ENCODE measurements around the gene VEZT. TPM values are rescaled to one million over a fixed set of nuclear protein-coding genes. Genes with fewer than 3 reads are reported as not detected.
A peak's percentile ranks its signal among the peaks of the same experiment; 100 is the strongest.

The VEZT gene, protein sequence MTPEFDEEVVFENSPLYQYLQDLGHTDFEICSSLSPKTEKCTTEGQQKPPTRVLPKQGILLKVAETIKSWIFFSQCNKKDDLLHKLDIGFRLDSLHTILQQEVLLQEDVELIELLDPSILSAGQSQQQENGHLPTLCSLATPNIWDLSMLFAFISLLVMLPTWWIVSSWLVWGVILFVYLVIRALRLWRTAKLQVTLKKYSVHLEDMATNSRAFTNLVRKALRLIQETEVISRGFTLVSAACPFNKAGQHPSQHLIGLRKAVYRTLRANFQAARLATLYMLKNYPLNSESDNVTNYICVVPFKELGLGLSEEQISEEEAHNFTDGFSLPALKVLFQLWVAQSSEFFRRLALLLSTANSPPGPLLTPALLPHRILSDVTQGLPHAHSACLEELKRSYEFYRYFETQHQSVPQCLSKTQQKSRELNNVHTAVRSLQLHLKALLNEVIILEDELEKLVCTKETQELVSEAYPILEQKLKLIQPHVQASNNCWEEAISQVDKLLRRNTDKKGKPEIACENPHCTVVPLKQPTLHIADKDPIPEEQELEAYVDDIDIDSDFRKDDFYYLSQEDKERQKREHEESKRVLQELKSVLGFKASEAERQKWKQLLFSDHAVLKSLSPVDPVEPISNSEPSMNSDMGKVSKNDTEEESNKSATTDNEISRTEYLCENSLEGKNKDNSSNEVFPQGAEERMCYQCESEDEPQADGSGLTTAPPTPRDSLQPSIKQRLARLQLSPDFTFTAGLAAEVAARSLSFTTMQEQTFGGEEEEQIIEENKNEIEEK
- 148 TPM for total RNA-seq (ENCODE audit: unreplicated experiment)
- long read RNA-seq, full-length matches to known transcripts, result 1 of 16 reads
- long read RNA-seq, partial matches to known transcripts, result 5 of 16 reads
- long read RNA-seq, other reads (novel, unspliced or antisense), result 10 of 16 reads

GRCh38 chr12:95217377-95218149 is at the start of gene VEZT, which contains the start of gene FGD6:
Gene VEZT (plus strand): TSS chr12:95217807. CDS start chr12:95217851, 44 bp downstream.
Gene FGD6 (minus strand): TSS chr12:95217467. CDS start chr12:95217240, 227 bp downstream.
- H3K36me3 Mint-ChIP-seq (ENCODE audit: unreplicated experiment), result no peaks in the 10 kb centered on the region
- DNase-seq, result peak; percentile 96
- peaks cover 14% of the 10 kb centered on the region for H3K9me3 Mint-ChIP-seq (ENCODE audit: unreplicated experiment)
- peaks cover 9% of the 10 kb centered on the region for H3K27me3 Mint-ChIP-seq (ENCODE audit: unreplicated experiment)
- peak within 1 kb of the TSS; percentile 97 for H3K4me3 Mint-ChIP-seq (ENCODE audit: unreplicated experiment)
- TF ChIP-seq, protein P1, sequence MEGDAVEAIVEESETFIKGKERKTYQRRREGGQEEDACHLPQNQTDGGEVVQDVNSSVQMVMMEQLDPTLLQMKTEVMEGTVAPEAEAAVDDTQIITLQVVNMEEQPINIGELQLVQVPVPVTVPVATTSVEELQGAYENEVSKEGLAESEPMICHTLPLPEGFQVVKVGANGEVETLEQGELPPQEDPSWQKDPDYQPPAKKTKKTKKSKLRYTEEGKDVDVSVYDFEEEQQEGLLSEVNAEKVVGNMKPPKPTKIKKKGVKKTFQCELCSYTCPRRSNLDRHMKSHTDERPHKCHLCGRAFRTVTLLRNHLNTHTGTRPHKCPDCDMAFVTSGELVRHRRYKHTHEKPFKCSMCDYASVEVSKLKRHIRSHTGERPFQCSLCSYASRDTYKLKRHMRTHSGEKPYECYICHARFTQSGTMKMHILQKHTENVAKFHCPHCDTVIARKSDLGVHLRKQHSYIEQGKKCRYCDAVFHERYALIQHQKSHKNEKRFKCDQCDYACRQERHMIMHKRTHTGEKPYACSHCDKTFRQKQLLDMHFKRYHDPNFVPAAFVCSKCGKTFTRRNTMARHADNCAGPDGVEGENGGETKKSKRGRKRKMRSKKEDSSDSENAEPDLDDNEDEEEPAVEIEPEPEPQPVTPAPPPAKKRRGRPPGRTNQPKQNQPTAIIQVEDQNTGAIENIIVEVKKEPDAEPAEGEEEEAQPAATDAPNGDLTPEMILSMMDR (IDR thresholded peaks at IDR 0.05; ENCODE audit: partially characterized antibody, unreplicated experiment), result peak; percentile 17
- H3K4me1 Mint-ChIP-seq (ENCODE audit: low read depth, unreplicated experiment), result peaks cover 19% of the 10 kb centered on the region
- peak within 1 kb of the TSS; percentile 99 for H3K27ac Mint-ChIP-seq (ENCODE audit: unreplicated experiment)

DNA sequence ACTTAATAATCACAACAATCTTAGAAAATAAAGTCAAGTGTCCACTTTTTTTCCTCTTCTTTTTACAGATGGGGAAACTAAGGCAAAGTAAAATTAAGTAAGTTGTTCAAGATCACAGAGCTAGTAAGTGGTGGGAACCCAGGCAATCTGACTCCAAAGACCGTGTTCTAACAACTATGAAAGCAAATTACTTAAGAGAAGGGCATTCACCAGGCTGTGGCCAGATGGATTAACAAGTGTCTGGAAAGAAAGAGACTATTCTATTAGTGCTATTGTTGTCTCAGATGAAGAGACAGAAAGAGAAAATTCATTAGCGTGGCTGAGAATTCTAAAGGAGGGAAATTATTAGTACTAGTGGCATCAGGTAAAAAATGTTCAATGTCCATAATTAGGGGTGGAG is 48.9 kb upstream of the VEZT start:
- TF ChIP-seq, protein P1 (IDR thresholded peaks at IDR 0.05; ENCODE audit: partially characterized antibody, unreplicated experiment), result no peak
- Mint-ChIP-seq H3K27me3 (ENCODE audit: unreplicated experiment) (no peaks in the 10 kb centered on the region), H3K9me3 (ENCODE audit: unreplicated experiment) (no peaks in the 10 kb centered on the region), H3K27ac (ENCODE audit: unreplicated experiment) (no peak overlapping the region), H3K36me3 (ENCODE audit: unreplicated experiment) (no peaks in the 10 kb centered on the region), H3K4me1 (ENCODE audit: low read depth, unreplicated experiment) (peaks cover 4% of the 10 kb centered on the region), H3K4me3 (ENCODE audit: unreplicated experiment) (no peak overlapping the region)
- DNase-seq, result no peak

- H3K36me3 Mint-ChIP-seq (ENCODE audit: unreplicated experiment), result no peaks in the 10 kb centered on the region
- TF ChIP-seq, protein P1 (IDR thresholded peaks at IDR 0.05; ENCODE audit: partially characterized antibody, unreplicated experiment), result no peak
- no peak overlapping the region for H3K4me3 Mint-ChIP-seq (ENCODE audit: unreplicated experiment)
- H3K27ac Mint-ChIP-seq (ENCODE audit: unreplicated experiment), result no peak overlapping the region
- H3K4me1 Mint-ChIP-seq (ENCODE audit: low read depth, unreplicated experiment), result peaks cover 4% of the 10 kb centered on the region
- DNase-seq, result no peak
- H3K27me3 Mint-ChIP-seq (ENCODE audit: unreplicated experiment), result no peaks in the 10 kb centered on the region
- H3K9me3 Mint-ChIP-seq (ENCODE audit: unreplicated experiment), result no peaks in the 10 kb centered on the region
Measured at GRCh38 chr12:95169368-95169767, 48.2 kb upstream of the VEZT start.

DNA sequence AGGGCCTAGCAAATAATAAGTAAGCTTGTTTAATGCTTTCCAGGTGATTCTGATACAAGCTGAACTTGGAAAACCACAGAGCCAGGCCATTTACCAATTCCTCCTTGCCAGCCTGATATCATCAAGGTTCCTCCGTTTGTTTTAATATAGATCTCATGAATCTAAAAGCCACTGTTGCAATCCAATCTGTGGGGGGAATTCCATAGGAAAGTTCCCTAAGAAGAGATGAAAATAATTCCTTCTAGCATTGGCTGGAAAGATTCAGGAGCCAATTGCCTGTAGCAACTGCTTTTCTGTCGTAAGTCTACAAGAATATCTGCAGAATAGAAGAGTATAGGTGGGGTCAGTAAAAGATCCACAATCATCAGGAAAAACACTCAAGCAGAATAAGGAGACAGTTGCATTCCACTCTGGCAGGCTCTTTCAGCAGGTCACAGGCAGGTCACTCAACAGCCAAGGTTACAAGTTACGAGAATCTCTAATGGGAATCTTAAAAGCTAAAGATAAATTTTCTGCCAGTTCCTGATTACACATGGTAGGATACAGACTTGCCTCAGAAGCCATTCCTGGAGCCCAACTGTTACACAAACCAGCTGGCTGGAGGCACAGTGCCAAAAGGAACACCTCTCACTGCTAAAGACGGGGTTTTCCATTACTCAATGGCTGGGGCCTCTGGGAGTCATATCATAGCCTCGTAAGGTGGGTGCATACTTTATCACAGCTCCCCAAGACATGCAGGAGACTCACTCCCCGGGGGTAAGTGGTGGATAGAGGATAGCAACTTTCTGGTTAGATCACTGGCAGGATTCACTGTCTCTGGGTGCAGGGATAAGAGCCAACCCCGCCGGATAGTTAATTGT is 44.0 kb upstream of the VEZT start:
- no peak overlapping the region for H3K27ac Mint-ChIP-seq (ENCODE audit: unreplicated experiment)
- peaks cover 4% of the 10 kb centered on the region for H3K4me1 Mint-ChIP-seq (ENCODE audit: low read depth, unreplicated experiment)
- no peaks in the 10 kb centered on the region for H3K36me3 Mint-ChIP-seq (ENCODE audit: unreplicated experiment)
- H3K9me3 Mint-ChIP-seq (ENCODE audit: unreplicated experiment), result peaks cover 1% of the 10 kb centered on the region
- no peak overlapping the region for H3K4me3 Mint-ChIP-seq (ENCODE audit: unreplicated experiment)
- H3K27me3 Mint-ChIP-seq (ENCODE audit: unreplicated experiment), result no peaks in the 10 kb centered on the region
- TF ChIP-seq, protein P1 (IDR thresholded peaks at IDR 0.05; ENCODE audit: partially characterized antibody, unreplicated experiment), result no peak
- no peak for DNase-seq
